ENCODE results near the gene PSMG3. TPM values are rescaled to one million over a fixed set of nuclear protein-coding genes. Genes with fewer than 3 reads are reported as not detected.
A peak's percentile ranks its signal among the peaks of the same experiment; 100 is the strongest.

Gene PSMG3
- total and polyA plus RNA-seq, 2 donors (not counting 3 experiments of a cell fraction or from before 2014, with no cell fraction given): 25.5 to 49.7 TPM

DNA sequence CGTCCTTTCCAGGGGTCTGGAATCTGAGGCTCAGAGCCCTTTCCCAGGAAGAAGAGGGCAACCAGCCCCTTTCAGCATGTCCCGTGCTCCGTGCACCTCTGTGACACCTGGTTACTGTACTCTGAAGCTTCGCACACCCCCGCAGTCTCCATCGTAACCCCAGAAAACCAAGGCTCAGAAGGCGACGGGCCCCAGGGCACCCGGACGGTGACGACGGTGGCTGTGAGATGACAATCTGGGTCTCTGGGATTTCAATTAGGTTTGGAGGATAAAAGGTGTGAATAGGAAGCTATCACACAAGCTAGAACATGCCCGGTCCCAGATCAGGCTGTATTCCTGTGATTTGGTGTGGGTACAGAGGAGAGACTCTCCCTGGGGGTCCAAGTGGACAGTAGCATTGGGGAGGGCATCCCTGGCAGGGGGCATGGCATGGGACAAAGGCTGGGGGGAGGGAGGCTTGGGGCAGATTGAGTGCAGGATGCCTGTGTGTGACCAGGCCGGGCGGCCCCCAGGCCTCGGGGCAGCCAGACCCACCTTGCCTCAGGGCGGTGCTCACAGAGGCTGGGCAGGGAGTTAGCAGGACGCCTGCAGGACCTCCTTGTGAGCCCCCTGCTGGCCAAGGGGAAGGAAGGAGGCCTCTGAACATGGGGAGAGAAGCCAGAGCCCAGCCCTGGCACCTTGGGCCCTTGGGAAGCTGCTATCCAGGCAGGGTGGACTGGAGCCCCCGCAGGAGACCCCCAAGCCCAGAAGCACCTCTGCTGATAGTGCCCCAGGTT lies 23.4 kb upstream of the PSMG3 start:
- no TSS peak for BruUV-seq (replicated peaks)
- CTCF ChIA-PET: no interaction called here

More for the DNA sequence above, 23.4 kb upstream of the PSMG3 start:
- Histone ChIP-seq H3K36me3 (ENCODE audit: control insufficient read depth in 2 of 2, extremely low read depth in 1 of 2, insufficient read depth in 2 of 2, low read length in 2 of 2) (no peaks in the 10 kb centered on the region), H4K20me1 (replicated peaks; ENCODE audit: control insufficient read depth, extremely low read depth, insufficient read depth, low read length) (no peaks in the 10 kb centered on the region), H3K27ac (ENCODE audit: insufficient read depth, low read depth, low read length) (no peak overlapping the region), H3K9me3 (replicated peaks; ENCODE audit: control insufficient read depth, insufficient read depth, low read length) (no peaks in the 10 kb centered on the region), H3K4me2 (ENCODE audit: insufficient read depth, low read length) (no peak overlapping the region), H3K79me2 (ENCODE audit: control insufficient read depth, insufficient read depth, low read length) (no peaks in the 10 kb centered on the region), H3K27me3 (ENCODE audit: control insufficient read depth in 2 of 2, insufficient read depth in 2 of 2, low read length in 2 of 2) (peaks cover 13 to 14% of the 10 kb centered on the region in 2 experiments), H3K4me1 (ENCODE audit: control insufficient read depth, extremely low read depth, insufficient read depth, low read length) (no peaks in the 10 kb centered on the region), H3K9me1 (replicated peaks; ENCODE audit: control insufficient read depth, extremely low read depth, insufficient read depth, low read length) (no peaks in the 10 kb centered on the region), H2AFZ (ENCODE audit: low read depth, low read length) (no peak overlapping the region), H3K9ac (replicated peaks; ENCODE audit: extremely low read depth, insufficient read depth, low read length) (no peak overlapping the region), H3K4me3 (replicated peaks in 1 of 3; ENCODE audit: insufficient read depth in 1 of 3, low read depth in 1 of 3, low read length in 3 of 3) (no peak overlapping the region)
- POLR2A ChIA-PET: interaction anchor here (0.7 kb wide), 1 partner anchor 752 kb away, joined by 4 read pairs; no protein-coding TSS in a partner anchor
- DNase-seq (ENCODE audit: low read depth, low spot score): no peak
- intact Hi-C loops (cut with micrococcal nuclease): loop anchor here (1.0 kb wide), 1 partner anchor 14 kb away; no protein-coding TSS in a partner anchor
- TF ChIP-seq, protein P1, sequence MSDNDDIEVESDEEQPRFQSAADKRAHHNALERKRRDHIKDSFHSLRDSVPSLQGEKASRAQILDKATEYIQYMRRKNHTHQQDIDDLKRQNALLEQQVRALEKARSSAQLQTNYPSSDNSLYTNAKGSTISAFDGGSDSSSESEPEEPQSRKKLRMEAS (IDR thresholded peaks at IDR 0.05; ENCODE audit: insufficient read depth, insufficient read length): no peak
- peak; percentile 31 to 60 for TF ChIP-seq CTCF (IDR thresholded peaks at IDR 0.05; ENCODE audit: extremely low read depth in 1 of 2, insufficient read depth in 1 of 2, low read depth in 1 of 2, low read length in 2 of 2)
- no peak for FAIRE-seq
- dilution Hi-C loops (cut with MboI; ENCODE audit: extremely low pct_ligation_motif_present, low sequenced_read_pairs): no loop called here
